ENCODE results near the gene ADGRG7.
"Not testable (repeated sequence)": the region's sequence is repeated elsewhere in the genome, so short reads cannot be mapped to it uniquely, and the experiment has no call there.

ADGRG7 gene

GRCh38 chr3:100647171-100647570, 37.8 kb downstream of the ADGRG7 start:
- no peak for DNase-seq

- DNase-seq: no peak
Observed at GRCh38 chr3:100647657-100648056, 38.3 kb downstream of the ADGRG7 start.

GRCh38 chr3:100650651-100651619, 41.5 kb downstream of the ADGRG7 start:
- DNase-seq: no peak

- no peak for DNase-seq
Observed at GRCh38 chr3:100653604-100654294, 44.3 kb downstream of the ADGRG7 start.

- no peak for DNase-seq
Observed at GRCh38 chr3:100656945-100657344, 47.5 kb downstream of the ADGRG7 start.

- not testable (repeated sequence) for DNase-seq
Observed at GRCh38 chr3:100661294-100661693, 51.9 kb downstream of the ADGRG7 start.

- no peak for DNase-seq
Observed at GRCh38 chr3:100662113-100662823, 52.9 kb downstream of the ADGRG7 start.

- DNase-seq: no peak
Observed at GRCh38 chr3:100665230-100665629, 55.8 kb downstream of the ADGRG7 start.

- DNase-seq: not testable (repeated sequence)
Observed at GRCh38 chr3:100666699-100667098, 57.3 kb downstream of the ADGRG7 start.

- not testable (repeated sequence) for DNase-seq
Observed at GRCh38 chr3:100667316-100667715, 57.9 kb downstream of the ADGRG7 start.

GRCh38 chr3:100670995-100671394, 61.6 kb downstream of the ADGRG7 start:
- DNase-seq: not testable (repeated sequence)

GRCh38 chr3:100681496-100681895, 72.1 kb downstream of the ADGRG7 start:
- no peak for DNase-seq

- no peak for DNase-seq
Observed at GRCh38 chr3:100682056-100682853, 72.9 kb downstream of the ADGRG7 start.

GRCh38 chr3:100682854-100683760, 73.7 kb downstream of the ADGRG7 start:
- no peak for DNase-seq

- DNase-seq: no peak
Observed at GRCh38 chr3:100693225-100693624, 83.8 kb downstream of the ADGRG7 start.

GRCh38 chr3:100695696-100696095, 86.3 kb downstream of the ADGRG7 start:
- DNase-seq: no peak

- DNase-seq: no peak
Observed at GRCh38 chr3:100696161-100696560, 86.8 kb downstream of the ADGRG7 start.

GRCh38 chr3:100697172-100697571, 87.8 kb downstream of the ADGRG7 start:
- no peak for DNase-seq

- DNase-seq: no peak
Observed at GRCh38 chr3:100697723-100698285, 88.4 kb downstream of the ADGRG7 start.

GRCh38 chr3:100698736-100699135, 89.3 kb downstream of the ADGRG7 start:
- DNase-seq: no peak

GRCh38 chr3:100700708-100701107, 91.3 kb downstream of the ADGRG7 start:
- no peak for DNase-seq
